HG03457 (cell line): ENCODE results near the gene FRMPD4.

Experiments used
- ATAC-seq: cut with Tn5 transposase; IDR thresholded peaks from one replicate; pipeline ENCODE4 v1.9.1; 2021; ENCODE audit warnings: moderate number of reproducible peaks; ENCODE audit not compliant: unreplicated experiment

FRMPD4 gene

GRCh38 chrX:12423346-12423745 lies 285.1 kb downstream of the FRMPD4 start:
- no peak for ATAC-seq

GRCh38 chrX:12425496-12425895 lies 287.2 kb downstream of the FRMPD4 start:
- ATAC-seq: no peak

- no peak for ATAC-seq
Observed at GRCh38 chrX:12426420-12426819, 288.1 kb downstream of the FRMPD4 start.

- no peak for ATAC-seq
Observed at GRCh38 chrX:12434493-12434892, 296.2 kb downstream of the FRMPD4 start.

- ATAC-seq: no peak
Observed at GRCh38 chrX:12439416-12439815, 301.1 kb downstream of the FRMPD4 start.

GRCh38 chrX:12440246-12440645 lies 302.0 kb downstream of the FRMPD4 start:
- no peak for ATAC-seq

- ATAC-seq: no peak
Observed at GRCh38 chrX:12441381-12442128, 303.3 kb downstream of the FRMPD4 start.

GRCh38 chrX:12443534-12444098 lies 305.3 kb downstream of the FRMPD4 start:
- peak; percentile 87 for ATAC-seq

- ATAC-seq: no peak
Observed at GRCh38 chrX:12446342-12447075, 308.2 kb downstream of the FRMPD4 start.

- ATAC-seq: no peak
Observed at GRCh38 chrX:12447448-12448064, 309.3 kb downstream of the FRMPD4 start.

- ATAC-seq: no peak
Observed at GRCh38 chrX:12452268-12452667, 314.0 kb downstream of the FRMPD4 start.

GRCh38 chrX:12460929-12461328 lies 322.7 kb downstream of the FRMPD4 start:
- ATAC-seq: no peak

GRCh38 chrX:12463052-12463451 lies 324.8 kb downstream of the FRMPD4 start:
- ATAC-seq: no peak

GRCh38 chrX:12463873-12464272 lies 325.6 kb downstream of the FRMPD4 start:
- no peak for ATAC-seq

GRCh38 chrX:12467321-12467720 lies 329.0 kb downstream of the FRMPD4 start:
- no peak for ATAC-seq

- ATAC-seq: no peak
Observed at GRCh38 chrX:12469296-12469695, 331.0 kb downstream of the FRMPD4 start.

GRCh38 chrX:12471061-12471460 lies 332.8 kb downstream of the FRMPD4 start:
- ATAC-seq: no peak

GRCh38 chrX:12480956-12481355 lies 342.7 kb downstream of the FRMPD4 start:
- ATAC-seq: no peak

- no peak for ATAC-seq
Observed at GRCh38 chrX:12488220-12488619, 349.9 kb downstream of the FRMPD4 start.

- no peak for ATAC-seq
Observed at GRCh38 chrX:12488771-12489170, 350.5 kb downstream of the FRMPD4 start.

- ATAC-seq: no peak
Observed at GRCh38 chrX:12489341-12489740, 351.1 kb downstream of the FRMPD4 start.
